BJ (cell line): ENCODE measurements around the gene RUNX1. TPM values are rescaled to one million over a fixed set of nuclear protein-coding genes. Genes with fewer than 3 reads are reported as not detected.
A peak's percentile ranks its signal among the peaks of the same experiment; 100 is the strongest.

Experiments used
- CTCF ChIA-PET: fragments of 350-600 bp; formaldehyde crosslinking; extraction: SDS; loops from one replicate; lab custom pipeline; 2021; ENCODE audit warnings: antibody characterized with exemption, inconsistent platforms; lab: Yijun Ruan, JAX
- POLR2A ChIA-PET: fragments of 300-600 bp; sonication (Branson Sonifier 250); formaldehyde crosslinking; extraction: SDS; loops from one replicate; lab custom pipeline; 2021; ENCODE audit warnings: antibody characterized with exemption; lab: Charles Lee
- DNase-seq: peaks from one replicate; pipeline ENCODE4 v3.0.0-alpha.2; 2011; ENCODE audit warnings: low read depth
- H3K27me3 ChIP-seq: 2 replicates; pipeline ENCODE4 v1.6.0; 2011; ENCODE audit warnings: low read length; ENCODE audit not compliant: control insufficient read depth, insufficient read depth
- H3K36me3 ChIP-seq: 2 replicates; pipeline ENCODE4 v1.5.1; 2011; ENCODE audit warnings: low read length; ENCODE audit not compliant: control insufficient read depth, insufficient read depth
- H3K4me3 ChIP-seq: 2 replicates; pipeline ENCODE4 v1.5.1; 2011; ENCODE audit warnings: low read depth, mild to moderate bottlenecking, control low read depth, low read length
- CTCF ChIP-seq: IDR thresholded peaks from 2 replicates; pipeline ENCODE4 v1.5.1; 2011; ENCODE audit warnings: low read depth, mild to moderate bottlenecking, control low read depth, inconsistent platforms, low read length, moderate library complexity; ENCODE audit not compliant: insufficient read depth
- polyA plus RNA-seq: library from polyadenylated mRNA; depleted of rRNA; stranded (reverse); fragments of >200 nt; gene quantifications from 2 replicates; pipeline ENCODE4 v1.2.3, GENCODE V29; 2011

Gene RUNX1
- polyA plus RNA-seq, 1 experiment: 36.1 TPM

- Histone ChIP-seq H3K27me3 (no peaks in the 10 kb centered on the region), H3K4me3 (no peak overlapping the region), H3K36me3 (no peaks in the 10 kb centered on the region)
- ChIA-PET CTCF (interaction anchor here (0.7 to 1.3 kb wide), 3 partner anchors 20 to 72 kb away, joined by 3 to 7 read pairs (median 5); no protein-coding TSS in a partner anchor), POLR2A (no interaction called here)
- no peak for DNase-seq
- no peak for TF ChIP-seq CTCF
These were observed 283.5 kb downstream of the RUNX1 start for GRCh38 chr21:34765619-34766018.

GRCh38 chr21:34764715-34765284 is 284.3 kb downstream of the RUNX1 start:
- POLR2A ChIA-PET: no interaction called here
- CTCF ChIA-PET: interaction anchor here (1.1 to 1.3 kb wide), 2 partner anchors 19 to 72 kb away, joined by 5 to 7 read pairs; no protein-coding TSS in a partner anchor
- no peak for DNase-seq
- H3K4me3 ChIP-seq: no peak overlapping the region
- H3K36me3 ChIP-seq: no peaks in the 10 kb centered on the region
- H3K27me3 ChIP-seq: no peaks in the 10 kb centered on the region
- no peak for TF ChIP-seq CTCF

GRCh38 chr21:34762786-34763185 is 286.3 kb downstream of the RUNX1 start:
- no peak overlapping the region for H3K4me3 ChIP-seq
- no peaks in the 10 kb centered on the region for H3K36me3 ChIP-seq
- peak; percentile 32 for TF ChIP-seq CTCF
- ChIA-PET CTCF (interaction anchor here (0.5 to 2.7 kb wide), 6 partner anchors 11 to 1087 kb away, joined by 3 to 14 read pairs (median 8); no protein-coding TSS in a partner anchor), POLR2A (interaction anchor here (0.7 kb wide), 1 partner anchor 12 kb away, joined by 3 read pairs; no protein-coding TSS in a partner anchor)
- DNase-seq: no peak
- H3K27me3 ChIP-seq: no peaks in the 10 kb centered on the region

GRCh38 chr21:34761758-34762330 is 287.3 kb downstream of the RUNX1 start:
- CTCF ChIA-PET: interaction anchor here (1.0 to 2.7 kb wide), 5 partner anchors 12 to 75 kb away, joined by 3 to 14 read pairs (median 8); no protein-coding TSS in a partner anchor
- DNase-seq: no peak
- no peak overlapping the region for H3K4me3 ChIP-seq
- TF ChIP-seq CTCF: no peak
- H3K27me3 ChIP-seq: no peaks in the 10 kb centered on the region
- POLR2A ChIA-PET: no interaction called here
- no peaks in the 10 kb centered on the region for H3K36me3 ChIP-seq
